Pancreas (tissue), 10 donors: Measurements from ENCODE around the gene IFNGR2. TPM values are rescaled to one million over a fixed set of nuclear protein-coding genes. Genes with fewer than 3 reads are reported as not detected.
"Not testable (repeated sequence)": the region's sequence is repeated elsewhere in the genome, so short reads cannot be mapped to it uniquely, and the experiment has no call there.

ENCODE experiments used
- ATAC-seq, 4 donors: fragments of 200-7000 bp; cut with Tn5 transposase; one replicate each; pipeline versions ENCODE4 v1.8.0 to v1.9.1; 2020; ENCODE audit warnings: mild to moderate bottlenecking in 4 of 4, moderate library complexity in 4 of 4
- DNase-seq, 6 donors: peaks; one replicate each; pipeline ENCODE4 v3.0.0-alpha.2; 2020
- FAIRE-seq: peaks from 2 replicates; lab custom pipeline; 2012; peaks lifted over from hg19 to GRCh38; lab: Jason Lieb, UNC
- H3K27ac ChIP-seq, 4 donors: fragments of 200-600 bp; sonication (generic); 1 replicate in 3 of 4; 2 replicates in 1 of 4; pipeline versions ENCODE4 v1.5.0 to v1.8.0; 2020
- H3K27me3 ChIP-seq, 4 donors: fragments of 200-600 bp; one replicate each; pipeline ENCODE4 v1.8.0; 2021
- H3K36me3 ChIP-seq, 3 donors: fragments of 200-600 bp; sonication (generic) in 1 of 3; one replicate each; pipeline versions ENCODE4 v1.5.0 to v1.8.0; 2020 to 2021
- H3K4me1 ChIP-seq, 3 donors: fragments of 200-600 bp; one replicate each; pipeline ENCODE4 v1.8.0; 2021
- H3K4me3 ChIP-seq, 4 donors: fragments of 200-600 bp; sonication (generic) in 2 of 4; one replicate each; pipeline versions ENCODE4 v1.5.0 to v1.8.0; 2020 to 2021
- H3K9me3 ChIP-seq, 4 donors: fragments of 200-600 bp; one replicate each; pipeline ENCODE4 v1.8.0; 2021
- WGBS, 2 donors: extraction: QIAGEN DNeasy Blood & Tissue Kit; methylation state at CpG; one replicate each; pipeline ENCODE4 v1.1.7; 2013; 5-methylcytosine and 5-hydroxymethylcytosine counted together
- intact Hi-C, 3 donors: fragments of 100-400 bp; cut with DNase I; formaldehyde crosslinking; loops; one replicate each; pipeline versions ENCODE4 v1.11.1 to v1.14.2; 2022
- polyA plus RNA-seq, 2 donors: library from polyadenylated mRNA; stranded (reverse); fragments of 200-250 nt; gene quantifications; one replicate each; pipeline ENCODE4 v1.2.3, GENCODE V29; 2013
- total RNA-seq, 6 donors: library from RNA; stranded (reverse); fragmentation: NEBNext Ultra II Directional in 4 of 6; extraction: Animal tissue kit (Norgen Biotek cat#: 25700) in 4 of 6; gene quantifications; one replicate each; pipeline versions ENCODE4 v1.2.1 to v1.2.4, GENCODE V29; 2021 to 2023
- TF ChIP-seq, protein P1 (sequence below), 4 donors: fragments of 200-600 bp; sonication (generic) in 3 of 4; IDR thresholded peaks; one replicate each; pipeline versions ENCODE4 v1.5.0 to v1.8.0; 2021; ENCODE audit warnings: antibody characterized with exemption in 4 of 4
- donor health status: healthy with polysubstance abuse.
- donor health status: DM: no; HTN: no; CAD: no; lungs with moderate emphysema.
- donor health status: DM: no; HTN: no; CAD: no.
- donor health status: control.
- donor health status: control.
- donor health status: Bipolar disorder and iron deficiency.
- donor health status: DM: yes; HTN: yes; CAD: no.
- donor health status: DM: no; HTN: no; CAD: no.
- donor health status: DM: no; HTN: no; CAD: no.
- donor health status: DM: yes; HTN: yes; CAD: no.

Gene IFNGR2
- total and polyA plus RNA-seq, 8 donors, result 10.1 to 56.5 (median 19.9) TPM

DNA sequence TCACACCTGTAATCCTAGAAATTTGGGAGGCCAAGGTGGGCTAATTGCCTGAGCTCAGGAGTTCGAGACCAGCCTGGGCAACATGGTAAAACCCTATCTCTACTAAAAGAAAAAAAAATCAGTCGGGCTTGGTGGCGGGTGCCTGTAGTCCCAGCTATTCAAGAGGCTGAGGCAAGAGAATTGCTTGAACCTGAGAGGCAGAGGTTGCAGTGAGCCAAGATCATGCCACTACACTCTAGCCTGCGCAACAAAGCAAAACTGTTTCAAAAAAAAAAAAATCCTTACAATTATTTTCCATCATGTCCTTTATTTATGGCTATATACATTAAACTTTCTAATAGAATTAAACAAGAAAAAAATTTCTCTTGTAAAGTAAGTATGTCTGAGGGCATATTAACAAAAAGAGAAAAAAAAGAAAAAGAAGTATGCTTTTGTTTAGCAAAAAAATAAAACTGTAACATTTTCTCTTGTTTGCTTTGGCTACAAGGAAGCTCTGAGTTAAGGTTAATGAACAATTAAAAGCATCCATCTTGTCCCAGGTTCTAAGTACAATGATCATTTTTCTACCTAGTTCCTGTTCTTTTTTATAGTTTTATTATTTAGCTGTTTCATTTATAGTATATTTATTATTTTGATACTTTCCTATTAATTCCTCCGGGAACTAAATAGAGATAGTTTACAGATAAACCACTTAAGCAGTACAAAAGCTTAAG lies 58.5 kb downstream of the IFNGR2 start:
- peak in 1 of 4 donors; percentile 55 for ATAC-seq
- Histone ChIP-seq H3K9me3 (no peaks in the 10 kb centered on the region), H3K4me3 (no peak overlapping the region), H3K4me1 (peaks cover 0 to 3% (median 0%) of the 10 kb centered on the region in 3 donors), H3K36me3 (peaks cover 0 to 10% (median 3%) of the 10 kb centered on the region in 3 donors), H3K27ac (peak overlapping the region in 1 of 4 donors; percentile 33), H3K27me3 (no peaks in the 10 kb centered on the region)
- no peak for DNase-seq
- TF ChIP-seq, protein P1, sequence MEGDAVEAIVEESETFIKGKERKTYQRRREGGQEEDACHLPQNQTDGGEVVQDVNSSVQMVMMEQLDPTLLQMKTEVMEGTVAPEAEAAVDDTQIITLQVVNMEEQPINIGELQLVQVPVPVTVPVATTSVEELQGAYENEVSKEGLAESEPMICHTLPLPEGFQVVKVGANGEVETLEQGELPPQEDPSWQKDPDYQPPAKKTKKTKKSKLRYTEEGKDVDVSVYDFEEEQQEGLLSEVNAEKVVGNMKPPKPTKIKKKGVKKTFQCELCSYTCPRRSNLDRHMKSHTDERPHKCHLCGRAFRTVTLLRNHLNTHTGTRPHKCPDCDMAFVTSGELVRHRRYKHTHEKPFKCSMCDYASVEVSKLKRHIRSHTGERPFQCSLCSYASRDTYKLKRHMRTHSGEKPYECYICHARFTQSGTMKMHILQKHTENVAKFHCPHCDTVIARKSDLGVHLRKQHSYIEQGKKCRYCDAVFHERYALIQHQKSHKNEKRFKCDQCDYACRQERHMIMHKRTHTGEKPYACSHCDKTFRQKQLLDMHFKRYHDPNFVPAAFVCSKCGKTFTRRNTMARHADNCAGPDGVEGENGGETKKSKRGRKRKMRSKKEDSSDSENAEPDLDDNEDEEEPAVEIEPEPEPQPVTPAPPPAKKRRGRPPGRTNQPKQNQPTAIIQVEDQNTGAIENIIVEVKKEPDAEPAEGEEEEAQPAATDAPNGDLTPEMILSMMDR (IDR thresholded peaks at IDR 0.05), result no peak
- intact Hi-C loops, result no loop called here
- FAIRE-seq, result peak; percentile 63
- WGBS, 2 donors, result 71 to 75% methylated on average over 5 of the region's 5 CpGs

DNA sequence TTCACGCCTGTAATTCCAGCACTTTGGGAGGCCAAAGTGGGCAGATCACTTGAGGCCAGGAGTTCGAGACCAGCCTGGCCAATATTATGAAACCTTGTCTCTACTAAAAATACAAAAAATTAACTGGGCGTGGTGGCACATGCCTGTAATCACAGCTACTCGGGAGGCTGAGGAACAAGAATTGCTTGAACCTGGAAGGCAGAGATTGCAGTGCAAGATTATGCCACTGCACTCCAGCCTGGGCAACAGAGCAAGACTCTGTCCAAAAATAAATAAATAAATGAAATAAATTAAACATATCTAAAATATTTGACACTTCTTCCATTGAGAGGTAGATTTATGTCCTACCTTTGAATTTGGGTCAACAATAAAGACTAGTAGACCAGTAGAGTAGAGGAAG lies 66.0 kb downstream of the IFNGR2 start:
- ATAC-seq, H3K27ac ChIP-seq, FAIRE-seq, H3K27me3 ChIP-seq, intact Hi-C loops, H3K9me3 ChIP-seq, H3K4me1 ChIP-seq, DNase-seq, H3K4me3 ChIP-seq, H3K36me3 ChIP-seq: not testable (repeated sequence)
- 90 to 91% methylated on average over 4 of the region's 4 CpGs for WGBS, 2 donors

DNA sequence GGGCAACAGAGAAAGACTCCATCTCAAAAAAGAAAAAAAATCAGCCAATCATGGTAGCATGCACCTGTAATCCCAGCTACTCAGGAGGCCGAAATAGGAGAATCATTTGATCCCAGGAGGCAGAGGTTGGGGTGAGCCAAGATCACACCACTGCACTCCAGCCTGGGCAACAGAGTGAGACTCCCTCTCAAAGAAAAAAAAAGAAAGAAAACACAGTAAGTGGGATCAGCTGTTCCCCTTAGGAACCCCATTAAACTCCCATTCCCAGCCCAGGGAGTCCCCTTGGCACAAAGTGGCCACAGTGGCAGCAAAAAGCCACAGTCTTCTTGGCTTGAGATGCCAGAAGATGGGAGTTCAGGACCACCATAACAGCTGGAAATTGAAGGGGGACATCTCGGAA lies 67.5 kb downstream of the IFNGR2 start:
- no peak for FAIRE-seq
- Histone ChIP-seq H3K27me3 (no peaks in the 10 kb centered on the region), H3K4me3 (no peak overlapping the region), H3K9me3 (no peaks in the 10 kb centered on the region), H3K36me3 (peaks cover 0 to 1% (median 0%) of the 10 kb centered on the region in 3 donors), H3K27ac (no peak overlapping the region), H3K4me1 (no peaks in the 10 kb centered on the region)
- intact Hi-C loops, result no loop called here
- TF ChIP-seq, protein P1 (IDR thresholded peaks at IDR 0.05), result no peak
- ATAC-seq, result no peak
- WGBS, 2 donors, result 95 to 97% methylated on average over 2 of the region's 2 CpGs
- DNase-seq, result no peak

DNA sequence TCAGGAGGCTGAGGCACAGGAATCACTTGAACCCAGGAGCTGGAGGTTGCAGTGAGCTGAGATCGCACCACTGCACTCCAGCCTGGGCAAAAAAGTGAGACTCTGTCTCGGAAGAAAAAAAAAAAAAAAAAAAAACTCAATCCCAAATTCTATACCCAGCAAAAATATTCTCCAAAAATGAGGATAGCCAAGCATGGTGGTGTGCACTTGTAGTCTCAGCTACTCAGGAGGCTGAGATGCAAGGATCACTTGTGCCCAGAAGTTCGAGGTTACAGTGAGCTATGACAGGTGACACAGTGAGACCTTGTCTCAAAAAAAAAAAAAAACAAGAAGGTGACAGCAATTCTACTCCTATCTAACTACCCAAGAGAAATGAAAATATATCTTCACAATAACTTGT lies 70.1 kb downstream of the IFNGR2 start:
- 88 to 98% methylated on average over 3 of the region's 3 CpGs for WGBS, 2 donors
- H3K9me3 ChIP-seq, result no peaks in the 10 kb centered on the region
- H3K36me3 ChIP-seq, result no peaks in the 10 kb centered on the region
- H3K4me3 ChIP-seq, result no peak overlapping the region
- H3K27me3 ChIP-seq, result no peaks in the 10 kb centered on the region
- FAIRE-seq (no peak), ATAC-seq (no peak), DNase-seq (no peak)
- no peak overlapping the region for H3K27ac ChIP-seq
- TF ChIP-seq, protein P1 (IDR thresholded peaks at IDR 0.05), result no peak
- intact Hi-C loops, result no loop called here
- H3K4me1 ChIP-seq, result peaks cover 0 to 5% (median 4%) of the 10 kb centered on the region in 3 donors

DNA sequence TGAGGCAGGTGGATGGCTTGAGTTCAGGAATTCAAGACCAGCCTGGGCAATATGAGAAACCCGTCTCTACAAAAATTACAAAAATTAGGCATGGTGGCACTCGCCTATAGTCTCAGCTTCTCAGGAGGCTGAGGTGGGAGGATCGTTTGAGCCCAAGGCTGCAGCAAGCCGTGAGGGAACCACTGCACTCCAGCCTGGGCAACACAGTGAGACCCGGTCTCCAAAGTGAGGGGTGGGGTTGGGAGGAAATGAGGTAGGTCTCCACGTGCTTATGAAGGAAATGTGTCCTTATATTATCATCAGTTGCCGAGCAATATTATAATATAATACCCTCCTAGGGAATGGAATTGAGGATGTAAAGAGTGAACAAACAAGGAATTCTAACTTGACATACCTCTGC lies 73.9 kb downstream of the IFNGR2 start:
- no peak overlapping the region for H3K27ac ChIP-seq
- WGBS, 2 donors, result 85% methylated on average over 7 of the region's 7 CpGs
- no peaks in the 10 kb centered on the region for H3K27me3 ChIP-seq
- no peaks in the 10 kb centered on the region for H3K36me3 ChIP-seq
- TF ChIP-seq, protein P1 (IDR thresholded peaks at IDR 0.05), result no peak
- no peak for DNase-seq
- intact Hi-C loops, result no loop called here
- H3K4me1 ChIP-seq, result peaks cover 0 to 6% (median 4%) of the 10 kb centered on the region in 3 donors
- no peak for FAIRE-seq
- no peak for ATAC-seq
- no peaks in the 10 kb centered on the region for H3K9me3 ChIP-seq
- H3K4me3 ChIP-seq, result no peak overlapping the region
